Body of pancreas (tissue), 4 donors: ENCODE results near the gene PRR5L.

ENCODE experiments used
- POLR2A ChIP-seq, 3 donors: fragments of 450-650 bp; IDR thresholded peaks; one replicate each; pipeline ENCODE4 v1.6.1; 2016; ENCODE audit warnings: antibody characterized with exemption in 3 of 3, mild to moderate bottlenecking in 2 of 3
- TF ChIP-seq, protein P1 (sequence below), 7 experiments: fragments of 450-650 bp in 4 of 7; fragments of 200-600 bp in 3 of 7; sonication (generic) in 3 of 7; IDR thresholded peaks; one replicate each; pipeline ENCODE4 v1.5.1; 2016 to 2019; ENCODE audit warnings: antibody characterized with exemption in 7 of 7

DNA sequence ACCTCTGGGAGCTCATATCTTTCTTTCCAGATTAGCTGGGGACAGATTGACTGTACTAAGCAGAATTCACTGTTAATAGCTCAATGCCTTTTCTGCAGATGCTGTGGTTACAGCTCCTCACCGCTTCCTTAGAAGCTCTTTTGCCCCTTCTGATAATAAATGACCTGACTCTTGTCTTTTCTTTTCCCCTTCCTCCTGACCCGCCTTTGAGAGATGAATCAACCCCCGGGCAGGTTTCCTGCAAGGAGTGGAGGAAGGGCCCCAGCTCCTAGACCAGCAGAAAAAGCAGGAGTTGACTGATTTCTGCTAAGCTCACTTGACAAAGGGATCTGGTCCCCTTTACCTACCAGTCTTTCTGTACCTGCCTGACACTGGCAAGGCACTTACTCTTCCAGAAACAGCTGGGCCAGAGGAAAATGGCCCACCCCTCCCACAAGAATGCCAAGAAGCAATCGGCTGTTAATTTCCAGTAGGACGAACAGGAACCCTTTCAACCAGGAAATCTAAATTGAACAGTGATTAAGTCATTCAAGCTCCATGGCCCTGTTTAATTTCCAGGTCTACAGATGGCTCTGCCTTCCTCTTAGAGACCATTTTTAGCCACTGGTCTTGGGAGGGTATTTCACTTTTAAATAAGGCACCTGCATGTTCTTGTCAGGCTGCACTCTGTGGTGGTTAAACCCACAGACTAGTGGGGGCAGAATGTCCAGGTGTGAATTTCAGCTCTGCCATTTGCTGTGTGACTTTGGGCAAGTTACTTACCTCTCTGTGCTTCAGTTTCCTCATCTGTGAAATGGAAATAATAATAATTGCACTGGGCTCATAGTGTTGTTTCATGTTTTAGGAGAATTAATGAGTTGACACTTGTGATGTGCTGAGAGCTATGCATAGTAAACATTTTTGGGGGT lies 67.5 kb downstream of the PRR5L start:
- TF ChIP-seq, protein P1, sequence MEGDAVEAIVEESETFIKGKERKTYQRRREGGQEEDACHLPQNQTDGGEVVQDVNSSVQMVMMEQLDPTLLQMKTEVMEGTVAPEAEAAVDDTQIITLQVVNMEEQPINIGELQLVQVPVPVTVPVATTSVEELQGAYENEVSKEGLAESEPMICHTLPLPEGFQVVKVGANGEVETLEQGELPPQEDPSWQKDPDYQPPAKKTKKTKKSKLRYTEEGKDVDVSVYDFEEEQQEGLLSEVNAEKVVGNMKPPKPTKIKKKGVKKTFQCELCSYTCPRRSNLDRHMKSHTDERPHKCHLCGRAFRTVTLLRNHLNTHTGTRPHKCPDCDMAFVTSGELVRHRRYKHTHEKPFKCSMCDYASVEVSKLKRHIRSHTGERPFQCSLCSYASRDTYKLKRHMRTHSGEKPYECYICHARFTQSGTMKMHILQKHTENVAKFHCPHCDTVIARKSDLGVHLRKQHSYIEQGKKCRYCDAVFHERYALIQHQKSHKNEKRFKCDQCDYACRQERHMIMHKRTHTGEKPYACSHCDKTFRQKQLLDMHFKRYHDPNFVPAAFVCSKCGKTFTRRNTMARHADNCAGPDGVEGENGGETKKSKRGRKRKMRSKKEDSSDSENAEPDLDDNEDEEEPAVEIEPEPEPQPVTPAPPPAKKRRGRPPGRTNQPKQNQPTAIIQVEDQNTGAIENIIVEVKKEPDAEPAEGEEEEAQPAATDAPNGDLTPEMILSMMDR (IDR thresholded peaks at IDR 0.05), result no peak
- no peak for TF ChIP-seq POLR2A (IDR thresholded peaks at IDR 0.05)
